NCI-H446 (cell line): ENCODE data around the gene PERM1.
"Not testable (repeated sequence)": the region's sequence is repeated elsewhere in the genome, so short reads cannot be mapped to it uniquely, and the experiment has no call there.

Source experiments
- DNase-seq, 2 experiments: peaks; one replicate each; lab custom pipeline; 2025; lab: John Stamatoyannopoulos, UW

PERM1 gene

GRCh38 chr1:978835-979743 lies 2.8 kb downstream of the PERM1 start:
- no peak for DNase-seq

DNA sequence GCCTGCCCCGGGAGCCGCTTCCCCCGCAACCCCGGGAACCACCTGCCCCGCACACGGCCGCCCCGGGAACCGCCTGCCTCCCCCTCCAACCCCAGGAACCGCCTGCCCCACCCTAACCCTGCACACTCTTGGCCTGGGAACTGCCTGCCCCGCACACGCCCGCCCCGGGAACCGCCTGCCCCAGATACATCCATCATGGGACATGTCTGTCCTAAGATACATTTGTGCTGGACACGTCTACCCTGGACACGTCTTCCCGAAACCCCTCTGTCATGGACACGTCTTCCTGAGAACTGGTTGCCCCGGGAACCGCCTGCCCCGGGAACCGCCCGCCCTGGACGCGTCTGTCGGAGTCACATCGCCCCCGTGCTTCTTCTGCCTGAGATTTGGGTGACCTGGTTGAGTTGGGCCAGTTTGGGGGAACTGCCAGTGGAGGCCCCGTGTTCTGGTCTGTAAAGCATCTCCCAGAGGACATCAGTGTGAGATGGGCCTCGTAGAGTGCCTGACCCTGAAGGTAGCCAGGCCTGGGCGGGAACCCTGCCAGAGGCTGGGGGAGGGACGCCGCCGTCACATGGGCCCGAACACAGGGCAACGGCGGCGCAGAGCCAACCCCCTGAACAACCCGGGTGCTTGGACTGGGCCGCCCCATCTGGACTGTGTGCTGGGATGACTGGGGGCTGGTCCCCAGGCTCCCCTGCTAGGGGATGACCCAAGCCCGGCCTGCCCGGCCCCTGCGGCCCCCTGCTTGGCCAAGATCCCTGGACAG lies 3.6 kb downstream of the PERM1 start:
- DNase-seq = peak in 1 of 2 experiments; percentile 41

DNA sequence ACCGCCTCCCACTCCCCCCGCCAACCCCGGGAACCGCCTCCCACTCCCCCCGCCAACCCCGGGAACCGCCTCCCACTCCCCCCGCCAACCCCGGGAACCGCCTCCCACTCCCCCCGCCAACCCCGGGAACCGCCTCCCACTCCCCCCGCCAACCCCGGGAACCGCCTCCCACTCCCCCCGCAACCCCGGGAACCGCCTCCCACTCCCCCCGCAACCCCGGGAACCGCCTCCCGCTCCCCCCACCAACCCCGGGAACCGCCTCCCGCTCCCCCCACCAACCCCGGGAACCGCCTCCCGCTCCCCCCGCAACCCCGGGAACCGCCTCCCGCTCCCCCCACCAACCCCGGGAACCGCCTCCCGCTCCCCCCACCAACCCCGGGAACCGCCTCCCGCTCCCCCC lies 5.1 kb downstream of the PERM1 start:
- DNase-seq = not testable (repeated sequence)

DNA sequence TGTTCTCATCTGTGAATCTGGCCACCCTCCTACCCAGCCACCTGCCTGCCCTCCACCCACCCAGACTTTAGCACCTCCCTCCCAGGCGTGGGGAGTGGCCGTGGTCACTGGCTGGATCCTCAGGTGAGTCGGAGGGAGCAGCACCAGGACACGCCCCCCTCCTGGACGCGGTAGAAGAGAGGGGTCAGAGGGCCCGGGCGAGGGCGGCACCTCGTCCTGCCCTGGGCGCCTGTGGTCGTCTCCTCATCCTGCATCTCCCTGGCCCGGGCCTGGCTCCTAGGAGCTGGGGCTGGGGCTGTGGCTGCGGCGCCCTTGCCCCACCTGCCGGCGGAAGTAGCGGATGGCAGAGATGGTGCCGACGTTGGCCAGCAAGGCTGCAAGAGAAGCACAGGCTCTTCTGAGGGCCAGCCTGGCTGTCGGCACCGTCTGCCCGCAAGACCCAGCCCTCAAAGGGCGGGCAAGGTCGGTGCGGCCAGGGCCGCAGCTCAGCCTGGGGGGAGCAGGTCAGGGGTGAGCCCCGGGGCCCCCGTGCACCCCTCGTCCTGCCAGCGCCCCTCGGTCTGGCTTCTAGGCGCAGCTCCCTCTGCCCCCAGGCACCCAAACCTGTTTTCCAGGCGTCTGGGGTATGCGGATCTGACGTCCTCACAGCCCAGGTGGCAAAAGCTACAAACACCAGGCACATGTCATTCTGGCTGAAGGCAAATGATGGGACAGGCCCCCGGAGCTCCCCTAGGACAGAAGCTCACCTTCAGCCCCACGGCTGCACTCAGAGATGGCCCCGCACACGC lies 5.8 kb downstream of the PERM1 start:
- peak in 1 of 2 experiments; percentile 85 for DNase-seq

GRCh38 chr1:975365-975764 lies 6.5 kb downstream of the PERM1 start:
- no peak for DNase-seq

GRCh38 chr1:974687-975328 lies 7.1 kb downstream of the PERM1 start:
- DNase-seq = no peak

DNA sequence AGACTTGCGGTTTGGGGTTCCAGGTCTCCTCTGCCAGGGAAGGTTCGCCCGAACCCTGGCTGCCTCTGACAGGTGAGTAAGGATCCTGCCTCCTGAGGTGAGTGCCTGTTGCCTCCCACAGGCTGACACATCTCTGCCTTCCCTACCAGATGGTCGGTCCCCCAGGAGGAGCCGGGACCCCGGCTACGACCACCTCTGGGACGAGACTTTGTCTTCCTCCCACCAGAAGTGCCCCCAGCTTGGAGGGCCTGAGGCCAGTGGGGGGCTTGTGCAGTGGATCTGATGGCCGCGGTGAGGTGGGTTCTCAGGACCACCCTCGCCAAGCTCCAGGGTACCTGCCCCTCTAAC lies 7.6 kb downstream of the PERM1 start:
- DNase-seq = no peak

- DNase-seq = no peak
These were observed 8.2 kb downstream of the PERM1 start for GRCh38 chr1:973459-974292.

GRCh38 chr1:972726-973458 lies 9.0 kb downstream of the PERM1 start:
- no peak for DNase-seq

DNA sequence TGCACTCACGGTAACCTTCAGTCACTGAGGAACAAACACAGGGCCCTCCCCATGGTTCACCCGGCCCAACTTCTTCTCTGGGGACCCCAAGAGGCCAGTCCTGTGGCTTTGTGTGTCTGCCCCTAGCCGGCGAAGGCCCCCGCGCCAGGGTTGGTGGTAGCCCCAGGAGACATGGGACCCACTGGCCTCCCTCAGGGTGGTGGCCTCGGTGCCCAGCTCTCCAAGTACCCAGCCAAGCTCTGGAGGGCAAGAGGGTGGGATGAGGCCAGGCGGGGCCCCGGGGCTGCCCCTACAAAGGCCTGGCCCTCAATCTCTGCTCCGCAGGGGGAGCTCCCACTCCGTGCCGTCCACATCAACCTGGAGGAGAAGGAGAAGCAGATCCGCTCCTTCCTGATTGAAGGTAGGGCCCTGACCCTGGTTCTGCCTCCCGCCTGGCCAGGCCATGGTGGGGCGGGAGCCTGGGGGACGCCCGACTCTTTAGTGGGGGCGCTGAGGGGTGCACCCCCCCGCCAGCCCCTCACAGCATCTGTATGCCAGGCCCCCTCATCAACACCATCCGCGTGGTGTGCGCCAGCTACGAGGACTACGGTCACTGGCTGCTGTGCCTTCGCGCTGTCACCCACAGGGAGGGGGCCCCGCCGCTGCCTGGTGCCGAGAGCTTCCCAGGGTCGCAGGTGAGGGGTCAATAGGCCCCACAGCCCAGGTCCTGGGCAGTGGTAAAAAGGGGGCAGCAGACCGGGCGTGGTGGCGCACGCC lies 10.0 kb downstream of the PERM1 start:
- DNase-seq = no peak

DNA sequence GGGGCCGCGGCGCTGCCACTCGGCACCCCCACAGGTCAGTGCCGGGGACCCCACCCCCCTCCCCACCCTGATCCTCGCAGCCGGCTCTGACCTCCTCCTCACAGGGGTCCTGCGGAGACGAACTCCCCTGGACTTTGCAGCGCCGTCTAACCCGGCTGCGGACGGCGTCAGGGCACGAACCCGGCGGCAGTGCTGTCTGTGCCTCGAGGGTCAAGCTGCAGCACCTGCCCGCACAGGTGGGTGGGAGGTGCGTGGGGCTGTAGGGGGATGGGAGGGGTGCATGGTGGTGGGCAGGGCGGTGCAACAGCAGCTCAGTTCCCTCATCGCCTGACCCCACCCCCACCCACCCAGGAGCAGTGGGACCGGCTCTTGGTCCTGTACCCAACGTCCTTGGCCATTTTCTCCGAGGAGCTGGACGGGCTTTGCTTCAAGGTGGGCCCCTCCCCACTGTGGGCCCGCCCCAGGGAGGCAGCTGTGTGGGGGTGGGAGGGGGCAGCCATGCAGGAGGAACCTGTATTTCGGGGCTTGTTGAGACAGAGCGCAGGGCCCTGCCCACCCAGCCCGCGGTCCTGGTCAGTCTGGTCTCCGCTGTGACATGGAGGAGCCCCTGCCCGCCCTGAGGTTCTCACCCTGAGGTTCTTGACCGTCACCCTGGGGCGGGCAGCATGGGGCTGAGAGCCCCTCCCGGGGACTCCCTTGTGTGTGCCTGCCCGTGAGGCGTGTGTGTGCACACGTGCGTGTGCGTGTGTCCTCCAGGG lies 10.7 kb downstream of the PERM1 start:
- no peak for DNase-seq

DNA sequence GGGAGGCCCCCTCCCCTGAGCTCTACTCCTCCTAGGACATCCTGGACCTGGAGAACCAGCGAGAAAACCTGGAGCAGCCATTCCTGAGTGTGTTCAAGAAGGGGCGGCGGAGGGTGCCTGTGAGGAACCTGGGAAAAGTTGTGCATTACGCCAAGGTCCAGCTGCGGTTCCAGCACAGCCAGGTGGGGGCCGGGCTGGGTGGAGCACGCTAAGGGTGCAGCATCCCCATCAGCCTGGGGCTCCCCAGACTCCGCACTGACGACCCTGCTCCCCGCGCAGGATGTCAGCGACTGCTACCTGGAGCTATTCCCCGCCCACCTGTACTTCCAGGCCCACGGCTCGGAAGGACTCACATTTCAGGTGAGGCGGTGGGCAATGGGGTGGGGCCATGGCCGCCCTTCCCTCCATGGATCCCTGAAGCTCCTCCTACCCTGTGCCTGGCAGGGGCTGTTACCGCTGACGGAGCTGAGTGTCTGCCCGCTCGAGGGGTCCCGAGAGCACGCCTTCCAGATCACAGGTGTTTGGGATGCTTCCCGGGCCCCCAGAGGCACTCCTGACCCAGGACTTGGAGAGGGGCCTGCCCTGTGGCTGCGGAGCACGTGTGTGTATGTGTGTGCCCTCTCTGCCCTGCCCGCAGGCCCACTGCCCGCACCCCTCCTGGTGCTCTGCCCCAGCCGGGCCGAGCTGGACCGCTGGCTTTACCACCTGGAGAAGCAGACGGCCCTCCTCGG lies 11.5 kb downstream of the PERM1 start:
- no peak for DNase-seq

GRCh38 chr1:969260-969855 lies 12.5 kb downstream of the PERM1 start:
- DNase-seq = no peak

GRCh38 chr1:967466-968343 lies 14.2 kb downstream of the PERM1 start:
- DNase-seq = no peak

- DNase-seq = no peak
These were observed 15.1 kb downstream of the PERM1 start for GRCh38 chr1:966704-967300.

DNA sequence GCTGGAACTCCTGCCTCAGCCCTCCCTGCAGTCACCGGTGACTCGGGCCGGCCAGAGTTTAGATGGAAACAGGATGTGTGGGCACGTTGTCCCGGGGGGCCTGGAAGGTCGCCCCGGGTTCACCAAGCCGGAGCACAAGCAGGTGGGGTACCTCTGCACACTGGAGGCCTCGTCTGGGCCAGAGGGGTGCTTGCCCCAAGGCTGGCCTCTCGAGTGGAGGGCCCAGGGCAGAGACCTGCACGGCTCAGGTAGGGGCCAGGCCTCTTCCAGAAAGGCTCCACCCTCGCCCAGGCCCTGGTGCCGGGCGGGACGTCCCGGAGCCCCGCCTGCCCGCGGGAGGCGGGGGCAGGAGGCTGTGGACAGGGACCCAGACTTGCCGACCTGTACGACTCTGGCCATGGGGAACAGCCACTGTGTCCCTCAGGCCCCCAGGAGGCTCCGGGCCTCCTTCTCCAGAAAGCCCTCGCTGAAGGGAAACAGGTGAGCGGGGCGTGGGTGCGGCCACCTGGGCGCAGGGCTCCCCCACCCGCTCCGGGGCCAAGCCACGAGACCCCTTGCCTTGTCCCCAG lies 15.7 kb downstream of the PERM1 start, which contains the start of gene PLEKHN1:
Gene PLEKHN1, plus strand, starts transcription at position 348 of the 569 bp plus-strand sequence. Its CDS starts 50 bp downstream, at position 398.
- DNase-seq = no peak
